Testis (tissue), 5 donors: ENCODE data around the gene MBLAC1. TPM values are rescaled to one million over a fixed set of nuclear protein-coding genes. Genes with fewer than 3 reads are reported as not detected.

Source experiments
- DNase-seq: peaks from one replicate; pipeline ENCODE4 v3.0.0-alpha.2; 2019
- H3K27ac ChIP-seq, 2 donors: fragments of 200-600 bp; sonication (generic); one replicate each; pipeline ENCODE4 v1.5.1; 2019
- H3K27me3 ChIP-seq: fragments of 200-600 bp; sonication (generic); one replicate; pipeline ENCODE4 v1.5.1; 2019
- H3K36me3 ChIP-seq: fragments of 200-600 bp; sonication (generic); one replicate; pipeline ENCODE4 v1.5.1; 2017; ENCODE audit warnings: low read depth; ENCODE audit errors: missing control alignments
- H3K4me1 ChIP-seq: fragments of 200-600 bp; sonication (generic); one replicate; pipeline ENCODE4 v1.5.1; 2019
- H3K4me3 ChIP-seq, 2 donors: fragments of 200-600 bp; sonication (generic); one replicate each; pipeline ENCODE4 v1.5.1; 2017 to 2019
- H3K9me3 ChIP-seq: fragments of 200-600 bp; sonication (generic); one replicate; pipeline ENCODE4 v1.5.1; 2017
- POLR2A ChIP-seq: fragments of 450-650 bp; IDR thresholded peaks from one replicate; pipeline ENCODE4 v1.6.1; 2017; ENCODE audit warnings: antibody characterized with exemption, mild to moderate bottlenecking, moderate library complexity
- whole genome bisulfite sequencing, 2 donors: methylation state at CpG; one replicate each; pipeline ENCODE4 v1.1.5; 2018; 5-methylcytosine and 5-hydroxymethylcytosine counted together
- intact Hi-C: fragments of 100-400 bp; cut with DNase I; formaldehyde crosslinking; loops from one replicate; pipeline ENCODE4 v1.15.1; 2023; ENCODE audit warnings: low total_unique reads
- long read RNA-seq, 2 donors: transcript quantifications; one replicate each; lab custom pipeline, GENCODE V29; 2026
- polyA plus RNA-seq: library from polyadenylated mRNA; stranded (reverse); fragments of 350-450 nt; fragmentation: Illumina TruSeq; extraction: RNeasy Lipid Tissue Mini Kit (QIAGEN cat#74804); gene quantifications from one replicate; pipeline ENCODE4 v1.2.3, GENCODE V29; 2014; ENCODE audit warnings: low read depth, low replicate concordance; ENCODE audit not compliant: insufficient read depth
- total RNA-seq, 2 donors: library from RNA; depleted of rRNA; stranded (reverse); fragments of >200 nt; gene quantifications; one replicate each; pipeline ENCODE4 v1.2.3, GENCODE V29; 2016
- TF ChIP-seq, protein P1 (sequence below), 3 experiments: fragments of 450-650 bp in 2 of 3; fragments of 200-600 bp in 1 of 3; sonication (generic) in 1 of 3; IDR thresholded peaks; one replicate each; pipeline ENCODE4 v1.5.1; 2016 to 2019; ENCODE audit warnings: antibody characterized with exemption in 3 of 3, mild to moderate bottlenecking in 2 of 3, moderate library complexity in 1 of 3

Gene MBLAC1
- total RNA-seq (10 to 100 TPM in 1 of 2 donors, 1 to 10 TPM in 1; 7.2 to 10.2 TPM), polyA plus RNA-seq (2.9 TPM)
- long read RNA-seq, donor 1, partial matches to known transcripts = 0 of 1 reads
- long read RNA-seq, donor 1, other reads (novel, unspliced or antisense) = 0 of 1 reads
- long read RNA-seq, donor 2, partial matches to known transcripts = 0 of 1 reads
- long read RNA-seq, donor 2, other reads (novel, unspliced or antisense) = 0 of 1 reads

DNA sequence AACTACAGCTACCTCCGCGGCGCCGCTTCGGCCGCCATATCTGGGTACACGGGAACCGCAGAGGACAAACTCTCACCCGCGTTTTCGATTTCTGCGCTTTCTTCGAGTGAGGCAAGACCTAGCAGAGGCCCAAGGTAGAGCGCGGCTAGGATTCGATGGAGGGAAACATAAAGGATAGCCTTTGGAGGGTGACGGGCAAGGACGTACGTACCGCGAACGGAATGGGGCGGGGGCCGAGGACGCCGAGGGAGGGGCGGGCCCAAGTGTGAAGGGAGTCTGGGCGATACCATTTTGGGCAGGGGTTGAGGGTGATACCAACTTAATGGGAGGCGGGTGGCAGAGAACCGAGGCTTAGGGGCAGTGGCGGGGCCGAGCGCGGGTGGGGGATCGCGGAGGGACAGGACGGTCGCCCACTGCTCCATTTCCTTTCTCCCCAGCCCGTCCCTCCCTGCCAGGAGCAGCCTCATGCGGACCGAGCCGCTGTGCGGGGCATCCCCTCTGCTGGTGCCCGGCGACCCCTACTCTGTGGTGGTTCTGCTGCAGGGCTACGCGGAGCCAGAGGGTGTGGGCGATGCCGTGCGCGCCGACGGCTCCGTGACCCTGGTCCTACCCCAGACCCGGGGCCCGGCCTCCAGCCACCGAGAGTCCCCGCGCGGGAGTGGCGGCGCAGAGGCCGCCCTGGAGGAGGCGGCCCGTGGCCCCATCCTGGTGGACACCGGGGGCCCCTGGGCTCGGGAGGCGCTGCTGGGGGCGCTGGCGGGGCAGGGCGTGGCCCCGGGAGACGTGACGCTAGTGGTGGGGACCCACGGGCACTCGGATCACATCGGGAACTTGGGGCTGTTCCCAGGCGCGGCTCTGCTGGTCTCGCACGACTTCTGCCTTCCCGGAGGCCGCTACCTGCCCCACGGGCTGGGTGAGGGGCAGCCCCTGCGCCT lies at the start of gene MBLAC1:
MBLAC1 (plus strand) TSS at position 37 of the 935 bp plus-strand sequence; CDS start at position 466, 429 bp downstream.
- Histone ChIP-seq H3K27me3 (no peaks in the 10 kb centered on the region), H3K27ac (peak within 1 kb of the TSS; percentile 87 to 97), H3K4me1 (peaks cover 13% of the 10 kb centered on the region), H3K4me3 (peak within 1 kb of the TSS; percentile 68 to 75), H3K9me3 (no peaks in the 10 kb centered on the region), H3K36me3 (no peaks in the 10 kb centered on the region)
- no peak for TF ChIP-seq POLR2A
- TF ChIP-seq, protein P1, sequence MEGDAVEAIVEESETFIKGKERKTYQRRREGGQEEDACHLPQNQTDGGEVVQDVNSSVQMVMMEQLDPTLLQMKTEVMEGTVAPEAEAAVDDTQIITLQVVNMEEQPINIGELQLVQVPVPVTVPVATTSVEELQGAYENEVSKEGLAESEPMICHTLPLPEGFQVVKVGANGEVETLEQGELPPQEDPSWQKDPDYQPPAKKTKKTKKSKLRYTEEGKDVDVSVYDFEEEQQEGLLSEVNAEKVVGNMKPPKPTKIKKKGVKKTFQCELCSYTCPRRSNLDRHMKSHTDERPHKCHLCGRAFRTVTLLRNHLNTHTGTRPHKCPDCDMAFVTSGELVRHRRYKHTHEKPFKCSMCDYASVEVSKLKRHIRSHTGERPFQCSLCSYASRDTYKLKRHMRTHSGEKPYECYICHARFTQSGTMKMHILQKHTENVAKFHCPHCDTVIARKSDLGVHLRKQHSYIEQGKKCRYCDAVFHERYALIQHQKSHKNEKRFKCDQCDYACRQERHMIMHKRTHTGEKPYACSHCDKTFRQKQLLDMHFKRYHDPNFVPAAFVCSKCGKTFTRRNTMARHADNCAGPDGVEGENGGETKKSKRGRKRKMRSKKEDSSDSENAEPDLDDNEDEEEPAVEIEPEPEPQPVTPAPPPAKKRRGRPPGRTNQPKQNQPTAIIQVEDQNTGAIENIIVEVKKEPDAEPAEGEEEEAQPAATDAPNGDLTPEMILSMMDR (IDR thresholded peaks at IDR 0.05) = no peak
- 0% methylated on average over 12 to 53 of the region's 85 CpGs for WGBS, 2 donors
- intact Hi-C loops = loop anchor here (5.0 kb wide), 1 partner anchor 40 kb away; the partner anchor contains the start of gene COPS6
- DNase-seq = peak; percentile 95

DNA sequence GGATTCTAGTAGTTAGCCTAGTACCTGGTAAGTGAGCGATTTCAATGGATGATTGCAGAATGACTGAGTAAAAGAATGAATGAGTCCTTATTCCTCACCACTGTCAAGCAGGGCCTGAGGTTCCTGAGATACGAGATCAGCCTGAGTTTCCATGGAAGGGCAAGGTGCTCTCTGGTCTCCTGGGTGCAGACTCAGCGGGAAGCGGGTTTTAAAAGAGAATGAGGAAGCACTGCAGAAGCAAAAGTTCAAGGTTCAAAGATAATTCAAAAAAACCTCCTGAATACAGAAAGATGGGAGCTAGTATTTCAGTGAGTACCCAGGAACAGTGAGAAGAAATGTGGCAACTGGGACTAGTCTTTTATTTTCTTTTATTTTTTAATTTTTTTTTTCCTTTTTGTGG lies 49.6 kb upstream of the MBLAC1 start:
- no peak for TF ChIP-seq POLR2A
- TF ChIP-seq, protein P1 (IDR thresholded peaks at IDR 0.05) = no peak
- Histone ChIP-seq H3K27me3 (no peaks in the 10 kb centered on the region), H3K9me3 (no peaks in the 10 kb centered on the region), H3K4me1 (peaks cover 9% of the 10 kb centered on the region), H3K27ac (no peak overlapping the region), H3K4me3 (no peak overlapping the region), H3K36me3 (no peaks in the 10 kb centered on the region)
- 97 to 99% methylated on average over 4 of the region's 4 CpGs for WGBS, 2 donors
- DNase-seq = no peak
- intact Hi-C loops = no loop called here

DNA sequence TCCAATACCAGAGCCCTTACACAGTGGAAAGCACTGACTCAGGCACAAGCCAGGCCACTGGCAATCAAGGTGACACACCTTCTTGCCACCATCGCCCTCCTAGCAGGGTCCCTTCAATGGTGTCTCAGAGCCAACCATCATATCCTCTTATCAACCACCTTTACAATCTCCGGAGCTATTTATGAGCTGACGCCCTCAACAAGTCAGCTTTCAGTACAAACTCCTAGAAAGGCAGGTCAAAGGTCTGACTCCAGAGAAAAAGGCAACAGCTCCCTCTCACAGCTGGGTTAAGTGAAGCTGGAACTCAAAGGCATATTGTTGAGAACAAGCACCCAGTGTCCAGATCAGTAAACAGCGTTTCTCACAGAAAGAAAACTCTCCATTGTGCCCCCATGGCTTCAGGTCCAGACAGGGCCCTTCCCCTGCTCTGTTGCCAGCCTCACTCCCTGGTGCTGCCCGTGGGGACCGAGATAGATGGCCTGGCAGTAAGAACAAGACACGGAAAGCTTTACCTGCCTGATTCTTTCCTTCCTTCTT lies 47.7 kb upstream of the MBLAC1 start:
- TF ChIP-seq, protein P1 (IDR thresholded peaks at IDR 0.05) = no peak
- TF ChIP-seq POLR2A = no peak
- 75 to 79% methylated on average over 7 of the region's 7 CpGs for WGBS, 2 donors
- no peak for DNase-seq
- peaks cover 13% of the 10 kb centered on the region for H3K4me1 ChIP-seq
- H3K27me3 ChIP-seq = no peaks in the 10 kb centered on the region
- no peak overlapping the region for H3K27ac ChIP-seq
- no peaks in the 10 kb centered on the region for H3K36me3 ChIP-seq
- intact Hi-C loops = no loop called here
- H3K9me3 ChIP-seq = no peaks in the 10 kb centered on the region
- no peak overlapping the region for H3K4me3 ChIP-seq

DNA sequence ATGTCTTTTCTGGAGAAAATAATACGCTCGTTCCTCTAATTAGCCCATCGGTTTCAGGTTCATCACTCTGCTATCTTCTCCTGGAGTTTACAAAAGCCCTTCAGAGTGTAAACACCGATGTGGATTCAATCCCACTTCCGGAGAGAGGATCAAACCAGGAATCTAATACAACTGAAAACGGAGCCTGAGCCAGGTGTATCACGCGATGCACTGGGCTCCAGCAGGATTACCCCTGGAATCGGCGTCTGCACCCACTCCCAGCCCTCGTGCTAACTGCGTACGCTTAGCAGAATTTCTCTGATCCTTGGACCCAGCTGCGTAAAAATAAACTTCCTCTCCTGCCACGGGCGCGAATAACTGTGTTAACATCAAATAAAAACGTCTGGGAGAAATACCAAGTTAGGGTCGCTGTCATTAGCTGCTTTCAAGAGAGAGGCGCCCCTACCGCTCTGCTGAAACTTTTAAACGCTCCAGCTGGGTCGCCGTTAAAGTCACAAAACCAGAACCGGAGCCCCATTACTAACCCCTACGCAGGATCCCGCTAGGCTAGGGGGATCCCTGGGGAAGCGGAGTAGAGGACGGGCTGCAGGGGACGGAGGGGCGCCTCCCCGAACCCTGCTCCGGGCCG lies 45.7 kb upstream of the MBLAC1 start:
- TF ChIP-seq POLR2A = no peak
- TF ChIP-seq, protein P1 (IDR thresholded peaks at IDR 0.05) = no peak
- H3K27ac ChIP-seq = peak overlapping the region in 1 of 2 donors; percentile 71
- intact Hi-C loops = loop anchor here (10.0 kb wide), 1 partner anchor 86 kb away; no protein-coding TSS in a partner anchor
- no peak for DNase-seq
- peak overlapping the region; percentile 95 to 97 for H3K4me3 ChIP-seq
- no peaks in the 10 kb centered on the region for H3K27me3 ChIP-seq
- H3K4me1 ChIP-seq = peaks cover 17% of the 10 kb centered on the region
- WGBS, 2 donors = 0 to 1% methylated on average over 24 to 30 of the region's 34 CpGs
- no peaks in the 10 kb centered on the region for H3K9me3 ChIP-seq
- H3K36me3 ChIP-seq = no peaks in the 10 kb centered on the region
